ENCODE measurements around the gene SEMA4C. TPM values are rescaled to one million over a fixed set of nuclear protein-coding genes. Genes with fewer than 3 reads are reported as not detected.

The SEMA4C gene
- total RNA-seq, 2 experiments from 2014 or later, result 55.8 to 56.8 TPM

- Mint-ChIP-seq H3K27ac (no peak overlapping the region), H3K27me3 (no peaks in the 10 kb centered on the region), H3K9me3 (no peaks in the 10 kb centered on the region), H3K36me3 (ENCODE audit: low read depth) (no peaks in the 10 kb centered on the region), H3K4me1 (ENCODE audit: low read depth) (peaks cover 35% of the 10 kb centered on the region), H3K4me3 (no peak overlapping the region)
- CTCF ChIA-PET, result no interaction called here
- TF ChIP-seq CTCF (IDR thresholded peaks at IDR 0.05), result no peak
- DNase-seq (no peak), ATAC-seq (ENCODE audit: poor library complexity) (no peak)
- Histone ChIP-seq H3K4me3 (ENCODE audit: low read length) (no peak overlapping the region), H3K4me1 (ENCODE audit: insufficient read depth, low read length) (peaks cover 27% of the 10 kb centered on the region), H3K27ac (ENCODE audit: low read depth in 1 of 2, low read length in 2 of 2) (no peak overlapping the region), H3K36me3 (ENCODE audit: insufficient read depth, low read length) (no peaks in the 10 kb centered on the region), H3K27me3 (ENCODE audit: control insufficient read depth in 1 of 2, insufficient read depth in 2 of 2, low read length in 2 of 2) (no peaks in the 10 kb centered on the region), H3K9me3 (ENCODE audit: control insufficient read depth in 1 of 2, insufficient read depth in 1 of 2, low read length in 2 of 2) (no peaks in the 10 kb centered on the region)
- intact Hi-C loops (cut with DNase I, micrococcal nuclease), result no loop called here
- POLR2A ChIA-PET, result interaction anchor here (0.6 kb wide), 1 partner anchor 9 kb away, joined by 3 read pairs; no protein-coding TSS in a partner anchor
Measured at GRCh38 chr2:96900237-96900636, 30.4 kb upstream of the SEMA4C start.

- H3K36me3 ChIP-seq (ENCODE audit: insufficient read depth, low read length), result no peaks in the 10 kb centered on the region
- Mint-ChIP-seq H3K27me3 (no peaks in the 10 kb centered on the region), H3K36me3 (ENCODE audit: low read depth) (no peaks in the 10 kb centered on the region), H3K4me1 (ENCODE audit: low read depth) (peaks cover 41% of the 10 kb centered on the region), H3K27ac (no peak overlapping the region), H3K9me3 (no peaks in the 10 kb centered on the region), H3K4me3 (no peak overlapping the region)
- no peak for DNase-seq
- no peak overlapping the region for H3K4me3 ChIP-seq (ENCODE audit: low read length)
- ATAC-seq (ENCODE audit: poor library complexity), result no peak
- no peaks in the 10 kb centered on the region for H3K27me3 ChIP-seq (ENCODE audit: control insufficient read depth in 1 of 2, insufficient read depth in 2 of 2, low read length in 2 of 2)
- intact Hi-C loops (cut with DNase I, micrococcal nuclease), result no loop called here
- H3K9me3 ChIP-seq (ENCODE audit: control insufficient read depth in 1 of 2, insufficient read depth in 1 of 2, low read length in 2 of 2), result no peaks in the 10 kb centered on the region
- POLR2A ChIA-PET, result no interaction called here
- H3K4me1 ChIP-seq (ENCODE audit: insufficient read depth, low read length), result peaks cover 29% of the 10 kb centered on the region
- H3K27ac ChIP-seq (ENCODE audit: low read depth in 1 of 2, low read length in 2 of 2), result no peak overlapping the region
- CTCF ChIA-PET, result no interaction called here
- TF ChIP-seq CTCF (IDR thresholded peaks at IDR 0.05), result no peak
Measured at GRCh38 chr2:96899413-96899741, 29.5 kb upstream of the SEMA4C start.

GRCh38 chr2:96898641-96899412 is 28.9 kb upstream of the SEMA4C start:
- intact Hi-C loops (cut with DNase I, micrococcal nuclease), result no loop called here
- Mint-ChIP-seq H3K36me3 (ENCODE audit: low read depth) (no peaks in the 10 kb centered on the region), H3K27me3 (no peaks in the 10 kb centered on the region), H3K9me3 (no peaks in the 10 kb centered on the region), H3K4me3 (no peak overlapping the region), H3K27ac (no peak overlapping the region), H3K4me1 (ENCODE audit: low read depth) (peaks cover 41% of the 10 kb centered on the region)
- Histone ChIP-seq H3K4me3 (ENCODE audit: low read length) (no peak overlapping the region), H3K9me3 (ENCODE audit: control insufficient read depth in 1 of 2, insufficient read depth in 1 of 2, low read length in 2 of 2) (no peaks in the 10 kb centered on the region), H3K36me3 (ENCODE audit: insufficient read depth, low read length) (no peaks in the 10 kb centered on the region), H3K27me3 (ENCODE audit: control insufficient read depth in 1 of 2, insufficient read depth in 2 of 2, low read length in 2 of 2) (no peaks in the 10 kb centered on the region), H3K4me1 (ENCODE audit: insufficient read depth, low read length) (peaks cover 31% of the 10 kb centered on the region), H3K27ac (ENCODE audit: low read depth in 1 of 2, low read length in 2 of 2) (no peak overlapping the region)
- TF ChIP-seq CTCF (IDR thresholded peaks at IDR 0.05), result no peak
- POLR2A ChIA-PET, result no interaction called here
- DNase-seq, result no peak
- CTCF ChIA-PET, result no interaction called here
- no peak for ATAC-seq (ENCODE audit: poor library complexity)

All from CD4-positive, alpha-beta T cell (primary cell).